Testis (tissue), 3 donors: ENCODE results near the gene RANBP3. TPM values are rescaled to one million over a fixed set of nuclear protein-coding genes. Genes with fewer than 3 reads are reported as not detected.

ENCODE experiments used
- DNase-seq: peaks from one replicate; pipeline ENCODE4 v3.0.0-alpha.2; 2019
- H3K27ac ChIP-seq, 2 donors: fragments of 200-600 bp; sonication (generic); one replicate each; pipeline ENCODE4 v1.5.1; 2019
- H3K27me3 ChIP-seq: fragments of 200-600 bp; sonication (generic); one replicate; pipeline ENCODE4 v1.5.1; 2019
- H3K36me3 ChIP-seq: fragments of 200-600 bp; sonication (generic); one replicate; pipeline ENCODE4 v1.5.1; 2017; ENCODE audit warnings: low read depth; ENCODE audit errors: missing control alignments
- H3K4me1 ChIP-seq: fragments of 200-600 bp; sonication (generic); one replicate; pipeline ENCODE4 v1.5.1; 2019
- H3K4me3 ChIP-seq, 2 donors: fragments of 200-600 bp; sonication (generic); one replicate each; pipeline ENCODE4 v1.5.1; 2017 to 2019
- H3K9me3 ChIP-seq: fragments of 200-600 bp; sonication (generic); one replicate; pipeline ENCODE4 v1.5.1; 2017
- CTCF ChIP-seq, 3 experiments: fragments of 450-650 bp in 2 of 3; fragments of 200-600 bp in 1 of 3; sonication (generic) in 1 of 3; IDR thresholded peaks; one replicate each; pipeline ENCODE4 v1.5.1; 2016 to 2019; ENCODE audit warnings: antibody characterized with exemption in 3 of 3, mild to moderate bottlenecking in 2 of 3, moderate library complexity in 1 of 3
- POLR2A ChIP-seq: fragments of 450-650 bp; IDR thresholded peaks from one replicate; pipeline ENCODE4 v1.6.1; 2017; ENCODE audit warnings: antibody characterized with exemption, mild to moderate bottlenecking, moderate library complexity
- WGBS, 2 donors: methylation state at CpG; one replicate each; pipeline ENCODE4 v1.1.5; 2018; 5-methylcytosine and 5-hydroxymethylcytosine counted together
- intact Hi-C: fragments of 100-400 bp; cut with DNase I; formaldehyde crosslinking; loops from one replicate; pipeline ENCODE4 v1.15.1; 2023; ENCODE audit warnings: low total_unique reads
- polyA plus RNA-seq: library from polyadenylated mRNA; stranded (reverse); fragments of 350-450 nt; fragmentation: Illumina TruSeq; extraction: RNeasy Lipid Tissue Mini Kit (QIAGEN cat#74804); gene quantifications from one replicate; pipeline ENCODE4 v1.2.3, GENCODE V29; 2014; ENCODE audit warnings: low read depth, low replicate concordance; ENCODE audit not compliant: insufficient read depth
- total RNA-seq, 2 donors: library from RNA; depleted of rRNA; stranded (reverse); fragments of >200 nt; gene quantifications; one replicate each; pipeline ENCODE4 v1.2.3, GENCODE V29; 2016

RANBP3 gene
- total and polyA plus RNA-seq, 3 donors from 2014 or later = 142 to 148 (median 145) TPM

DNA sequence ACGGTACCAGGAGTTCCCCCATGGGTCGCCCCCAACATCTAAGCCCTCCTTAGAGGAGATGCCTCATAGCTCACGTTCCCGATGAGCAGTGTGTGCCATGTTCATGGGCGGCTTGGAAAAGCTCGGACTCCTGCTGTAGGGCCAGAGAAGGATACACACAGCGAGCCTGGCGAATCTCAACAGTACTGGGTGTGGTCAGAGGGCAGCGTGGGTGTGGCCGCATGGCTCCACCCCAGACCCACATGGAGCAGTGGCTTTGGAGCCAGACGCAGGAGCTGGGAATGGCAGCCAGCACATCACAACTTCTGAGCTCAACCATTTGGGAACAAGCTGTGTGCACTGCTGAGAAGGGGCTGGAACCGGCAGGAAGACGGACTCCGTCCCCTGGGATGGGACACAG lies 48.3 kb downstream of the RANBP3 start:
- Histone ChIP-seq H3K27me3 (no peaks in the 10 kb centered on the region), H3K9me3 (no peaks in the 10 kb centered on the region), H3K4me1 (peaks cover 13% of the 10 kb centered on the region), H3K27ac (no peak overlapping the region), H3K36me3 (no peaks in the 10 kb centered on the region), H3K4me3 (no peak overlapping the region)
- 89 to 93% methylated on average over 13 to 14 of the region's 14 CpGs for WGBS, 2 donors
- DNase-seq = no peak
- TF ChIP-seq CTCF (IDR thresholded peaks at IDR 0.05) = no peak
- no peak for TF ChIP-seq POLR2A
- intact Hi-C loops = no loop called here

DNA sequence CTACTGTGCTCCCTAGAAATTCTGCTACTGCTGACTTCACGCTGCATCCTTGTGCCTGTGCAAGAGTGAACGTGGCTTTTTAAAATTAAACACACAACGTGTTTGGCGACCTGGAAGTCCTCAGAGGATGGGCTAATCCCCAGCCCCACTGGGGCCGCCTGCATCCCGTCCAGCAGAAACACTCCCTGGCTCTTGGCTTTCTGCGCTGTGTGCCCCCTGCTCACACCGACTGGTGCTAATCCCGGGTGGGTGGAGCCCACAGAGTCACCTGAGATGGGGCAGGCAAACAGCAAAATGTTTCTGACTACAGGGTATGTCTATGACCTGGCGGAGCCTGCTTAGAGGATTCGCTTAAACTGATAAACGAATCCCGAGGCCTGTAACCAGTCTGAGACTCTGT lies 48.8 kb downstream of the RANBP3 start:
- intact Hi-C loops = no loop called here
- peaks cover 10% of the 10 kb centered on the region for H3K4me1 ChIP-seq
- no peaks in the 10 kb centered on the region for H3K9me3 ChIP-seq
- DNase-seq = no peak
- no peak overlapping the region for H3K27ac ChIP-seq
- no peaks in the 10 kb centered on the region for H3K27me3 ChIP-seq
- 90 to 91% methylated on average over 13 of the region's 13 CpGs for WGBS, 2 donors
- H3K36me3 ChIP-seq = no peaks in the 10 kb centered on the region
- TF ChIP-seq CTCF (IDR thresholded peaks at IDR 0.05) (no peak), POLR2A (no peak)
- no peak overlapping the region for H3K4me3 ChIP-seq

DNA sequence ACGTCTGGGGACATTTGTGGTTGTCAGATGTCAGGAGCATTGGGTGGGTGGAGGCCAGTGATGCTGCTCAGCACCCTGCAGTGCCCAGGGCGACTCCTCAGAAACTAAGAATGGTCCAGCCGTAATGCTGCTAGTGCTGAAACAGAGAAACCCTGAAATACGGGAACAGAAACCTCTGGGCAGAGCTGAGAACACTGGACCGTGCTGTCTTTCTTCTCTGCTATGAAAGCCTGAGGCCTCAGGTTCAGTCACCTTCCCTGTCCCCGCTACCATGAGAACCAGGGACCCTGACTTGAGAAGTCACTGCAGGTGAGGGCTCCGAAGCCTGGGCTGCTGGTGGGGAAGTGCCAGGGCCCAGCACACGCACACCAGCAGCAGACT lies 50.5 kb downstream of the RANBP3 start:
- H3K36me3 ChIP-seq = no peaks in the 10 kb centered on the region
- no peaks in the 10 kb centered on the region for H3K9me3 ChIP-seq

DNA sequence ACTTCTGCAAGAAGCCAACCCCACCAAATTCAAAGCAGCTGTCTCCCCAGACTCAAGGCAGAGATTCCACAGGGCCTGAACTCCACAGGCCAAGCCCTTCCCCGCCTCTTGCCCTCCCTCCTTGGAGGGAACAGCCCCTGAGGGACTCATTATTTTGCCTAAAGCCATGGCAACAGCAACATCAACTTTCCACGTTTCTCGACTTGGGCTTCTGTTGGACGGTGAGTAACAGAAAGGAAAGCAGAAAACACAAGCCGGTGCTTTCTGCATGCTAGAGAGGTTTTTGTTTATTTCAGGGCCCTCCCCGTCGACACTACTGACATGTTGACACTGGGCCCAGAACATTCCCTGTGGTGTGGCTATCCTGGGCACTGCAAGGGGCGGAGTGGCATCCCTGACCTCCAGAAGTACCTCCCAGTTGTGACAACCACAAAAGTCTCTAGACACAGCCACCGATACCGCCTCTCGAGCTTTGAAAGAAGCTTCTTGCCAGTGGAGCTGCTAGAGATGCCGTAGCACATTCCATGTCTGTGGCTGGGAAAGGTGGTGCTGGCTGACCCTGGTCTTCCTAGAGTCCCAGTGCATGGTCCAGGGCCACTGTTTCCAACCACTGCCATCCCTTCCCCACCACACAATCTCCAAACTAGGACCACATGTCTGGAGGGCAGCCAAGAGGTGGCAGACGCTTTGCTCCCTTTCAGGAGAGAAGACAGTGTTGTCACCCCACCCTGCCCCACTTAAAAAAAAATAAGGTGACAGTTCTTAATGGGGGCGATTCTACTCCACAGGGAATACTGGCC lies 51.1 kb downstream of the RANBP3 start:
- H3K27ac ChIP-seq = no peak overlapping the region
- WGBS, 2 donors = 58 to 62% methylated on average over 11 to 14 of the region's 14 CpGs
- peak; percentile 74 for DNase-seq
- no peaks in the 10 kb centered on the region for H3K9me3 ChIP-seq
- TF ChIP-seq POLR2A (no peak), CTCF (IDR thresholded peaks at IDR 0.05) (no peak)
- no peak overlapping the region for H3K4me3 ChIP-seq
- no peaks in the 10 kb centered on the region for H3K27me3 ChIP-seq
- H3K4me1 ChIP-seq = peaks cover 6% of the 10 kb centered on the region
- no peaks in the 10 kb centered on the region for H3K36me3 ChIP-seq
- intact Hi-C loops = no loop called here

More for the DNA sequence above, 50.5 kb downstream of the RANBP3 start:
- Histone ChIP-seq H3K4me1 (peaks cover 6% of the 10 kb centered on the region), H3K27me3 (no peaks in the 10 kb centered on the region), H3K27ac (no peak overlapping the region), H3K4me3 (no peak overlapping the region)
- no peak for DNase-seq
- 92 to 96% methylated on average over 7 to 8 of the region's 8 CpGs for WGBS, 2 donors
- no peak for TF ChIP-seq CTCF (IDR thresholded peaks at IDR 0.05)
- no peak for TF ChIP-seq POLR2A
- intact Hi-C loops = no loop called here
